ENCODE data around the gene IFRD1. TPM values are rescaled to one million over a fixed set of nuclear protein-coding genes. Genes with fewer than 3 reads are reported as not detected.

Gene IFRD1
- total RNA-seq (49.0 TPM), polyA plus RNA-seq (30.8 TPM)

DNA sequence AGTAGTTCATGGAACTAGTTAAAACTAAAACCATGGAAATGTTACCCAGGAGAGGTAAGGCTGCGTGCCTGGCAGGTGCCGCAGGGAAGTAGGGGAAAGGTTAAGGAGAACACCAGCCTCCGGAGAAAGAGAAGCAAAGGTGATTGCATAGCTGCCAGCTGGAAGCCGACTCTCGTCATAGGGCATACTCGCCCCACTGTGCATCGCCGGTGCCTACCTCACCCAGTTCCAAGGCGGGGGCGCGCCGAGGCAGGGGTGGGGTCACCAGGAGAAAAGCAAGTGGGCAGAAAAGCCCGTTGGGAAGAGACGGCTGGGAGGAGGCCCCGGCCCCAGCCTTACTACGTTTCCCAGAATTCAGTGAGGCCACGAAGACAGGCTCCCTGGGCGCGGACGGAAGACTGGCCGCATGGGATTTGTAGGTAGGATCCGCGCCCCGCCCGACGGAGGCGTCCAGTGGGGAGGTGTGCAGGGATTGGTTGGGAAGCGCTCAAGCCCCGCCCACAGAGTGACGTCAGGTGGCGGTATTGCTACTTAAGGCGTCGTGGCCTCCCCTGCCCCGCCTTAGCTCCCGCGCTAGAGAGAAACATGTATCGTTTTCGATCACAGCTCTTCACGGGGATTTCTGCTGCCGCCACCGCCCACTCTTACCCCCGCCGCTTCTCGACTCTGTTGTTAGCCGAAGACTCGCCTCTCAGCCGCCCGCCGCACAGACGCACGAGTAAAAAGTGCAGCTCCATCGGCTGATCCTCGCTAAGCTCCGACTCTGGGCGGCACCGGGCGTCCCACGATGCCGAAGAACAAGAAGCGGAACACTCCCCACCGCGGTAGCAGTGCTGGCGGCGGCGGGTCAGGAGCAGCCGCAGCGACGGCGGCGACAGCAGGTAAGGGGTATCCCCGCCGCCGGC lies at the start of gene IFRD1:
IFRD1 (plus strand) TSS at position 559 of the 905 bp plus-strand sequence; CDS start at position 788, 229 bp downstream.
- H3K36me3 ChIP-seq (ENCODE audit: insufficient read depth): no peaks in the 10 kb centered on the region
- under 1% methylated on average over 73 of the region's 73 CpGs for WGBS
- peak within 1 kb of the TSS; percentile 79 for H3K4me3 ChIP-seq (ENCODE audit: low read depth, low read length)
- H3K27ac ChIP-seq (ENCODE audit: low read depth): peak within 1 kb of the TSS; percentile 96
- peak; percentile 97 for DNase-seq (ENCODE audit: extremely low spot score)
- H3K4me1 ChIP-seq (ENCODE audit: insufficient read depth): no peaks in the 10 kb centered on the region

- H3K4me3 ChIP-seq (ENCODE audit: low read depth, low read length): no peak overlapping the region
- no peak for DNase-seq (ENCODE audit: extremely low spot score)
- no peak overlapping the region for H3K27ac ChIP-seq (ENCODE audit: low read depth)
- no peaks in the 10 kb centered on the region for H3K4me1 ChIP-seq (ENCODE audit: insufficient read depth)
- no peaks in the 10 kb centered on the region for H3K36me3 ChIP-seq (ENCODE audit: insufficient read depth)
Measured at GRCh38 chr7:112404321-112404720, 45.9 kb upstream of the IFRD1 start.

- DNase-seq (ENCODE audit: extremely low spot score): no peak
- no peak overlapping the region for H3K27ac ChIP-seq (ENCODE audit: low read depth)
- H3K4me3 ChIP-seq (ENCODE audit: low read depth, low read length): no peak overlapping the region
- H3K4me1 ChIP-seq (ENCODE audit: insufficient read depth): no peaks in the 10 kb centered on the region
- no peaks in the 10 kb centered on the region for H3K36me3 ChIP-seq (ENCODE audit: insufficient read depth)
- 93% methylated on average over 1 of the region's 1 CpG for WGBS
Measured at GRCh38 chr7:112405286-112405685, 45.0 kb upstream of the IFRD1 start.

DNA sequence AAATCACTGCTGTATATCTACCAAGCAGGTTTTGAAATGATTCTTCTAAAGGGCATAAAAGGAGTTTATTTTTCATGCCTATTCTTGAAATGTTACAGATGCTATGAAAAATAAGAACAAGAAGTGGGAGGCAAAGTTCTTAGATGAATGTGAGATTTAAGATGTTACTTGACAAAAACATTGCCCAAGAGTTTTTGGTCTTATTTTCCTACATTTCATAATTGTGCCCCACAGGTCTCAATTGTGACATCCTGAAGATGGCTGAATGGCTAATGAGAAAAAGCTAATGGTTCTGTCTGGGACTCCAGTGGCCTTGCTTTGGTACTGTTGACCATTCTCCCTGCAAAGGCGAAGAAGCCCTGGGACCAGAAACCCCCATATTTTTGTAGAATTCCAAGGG lies 43.0 kb upstream of the IFRD1 start:
- WGBS: 98% methylated on average over 1 of the region's 1 CpG
- no peak for DNase-seq (ENCODE audit: extremely low spot score)
- Histone ChIP-seq H3K27ac (ENCODE audit: low read depth) (no peak overlapping the region), H3K36me3 (ENCODE audit: insufficient read depth) (no peaks in the 10 kb centered on the region), H3K4me3 (ENCODE audit: low read depth, low read length) (no peak overlapping the region), H3K4me1 (ENCODE audit: insufficient read depth) (no peaks in the 10 kb centered on the region)

DNA sequence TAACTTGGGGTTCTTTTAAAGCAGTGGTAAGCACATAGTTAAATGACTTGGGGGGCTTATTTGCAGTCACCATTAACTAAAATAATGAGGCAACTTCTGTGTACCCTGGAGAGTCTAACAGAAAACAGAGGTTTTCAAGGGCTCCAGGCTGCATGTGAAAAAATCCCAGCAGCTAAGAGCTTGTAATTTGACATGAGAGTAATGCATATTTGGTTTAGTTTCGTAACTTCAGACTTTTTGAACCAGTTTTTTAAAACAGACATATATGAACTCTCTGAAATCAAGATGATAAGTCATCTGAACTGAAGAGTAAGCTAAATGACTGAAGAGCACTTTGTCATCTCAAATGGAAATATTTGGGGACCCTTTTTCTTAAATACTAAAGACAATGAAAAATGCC lies 40.2 kb upstream of the IFRD1 start:
- Histone ChIP-seq H3K4me1 (ENCODE audit: insufficient read depth) (no peaks in the 10 kb centered on the region), H3K27ac (ENCODE audit: low read depth) (no peak overlapping the region), H3K4me3 (ENCODE audit: low read depth, low read length) (no peak overlapping the region), H3K36me3 (ENCODE audit: insufficient read depth) (no peaks in the 10 kb centered on the region)
- no peak for DNase-seq (ENCODE audit: extremely low spot score)
- 86% methylated on average over 1 of the region's 1 CpG for WGBS

GRCh38 chr7:112411186-112411795 lies 39.0 kb upstream of the IFRD1 start:
- DNase-seq (ENCODE audit: extremely low spot score): peak; percentile 32
- Histone ChIP-seq H3K4me3 (ENCODE audit: low read depth, low read length) (no peak overlapping the region), H3K27ac (ENCODE audit: low read depth) (no peak overlapping the region), H3K36me3 (ENCODE audit: insufficient read depth) (no peaks in the 10 kb centered on the region), H3K4me1 (ENCODE audit: insufficient read depth) (no peaks in the 10 kb centered on the region)
- 43% methylated on average over 7 of the region's 7 CpGs for WGBS

- Histone ChIP-seq H3K27ac (ENCODE audit: low read depth) (no peak overlapping the region), H3K36me3 (ENCODE audit: insufficient read depth) (no peaks in the 10 kb centered on the region), H3K4me3 (ENCODE audit: low read depth, low read length) (no peak overlapping the region), H3K4me1 (ENCODE audit: insufficient read depth) (no peaks in the 10 kb centered on the region)
- DNase-seq (ENCODE audit: extremely low spot score): no peak
- 6% methylated on average over 3 of the region's 3 CpGs for WGBS
Measured at GRCh38 chr7:112414855-112415490, 35.3 kb upstream of the IFRD1 start.

- Histone ChIP-seq H3K36me3 (ENCODE audit: insufficient read depth) (no peaks in the 10 kb centered on the region), H3K27ac (ENCODE audit: low read depth) (no peak overlapping the region), H3K4me3 (ENCODE audit: low read depth, low read length) (no peak overlapping the region), H3K4me1 (ENCODE audit: insufficient read depth) (no peaks in the 10 kb centered on the region)
- DNase-seq (ENCODE audit: extremely low spot score): no peak
- 61% methylated on average over 4 of the region's 4 CpGs for WGBS
Measured at GRCh38 chr7:112416127-112416526, 34.1 kb upstream of the IFRD1 start.

- Histone ChIP-seq H3K27ac (ENCODE audit: low read depth) (no peak overlapping the region), H3K4me3 (ENCODE audit: low read depth, low read length) (no peak overlapping the region), H3K4me1 (ENCODE audit: insufficient read depth) (no peaks in the 10 kb centered on the region), H3K36me3 (ENCODE audit: insufficient read depth) (no peaks in the 10 kb centered on the region)
- no peak for DNase-seq (ENCODE audit: extremely low spot score)
- 95% methylated on average over 4 of the region's 4 CpGs for whole genome bisulfite sequencing
Measured at GRCh38 chr7:112419543-112420130, 30.6 kb upstream of the IFRD1 start.

- DNase-seq (ENCODE audit: extremely low spot score): no peak
- H3K27ac ChIP-seq (ENCODE audit: low read depth): no peak overlapping the region
Measured at GRCh38 chr7:112420236-112420861, 29.9 kb upstream of the IFRD1 start.

DNA sequence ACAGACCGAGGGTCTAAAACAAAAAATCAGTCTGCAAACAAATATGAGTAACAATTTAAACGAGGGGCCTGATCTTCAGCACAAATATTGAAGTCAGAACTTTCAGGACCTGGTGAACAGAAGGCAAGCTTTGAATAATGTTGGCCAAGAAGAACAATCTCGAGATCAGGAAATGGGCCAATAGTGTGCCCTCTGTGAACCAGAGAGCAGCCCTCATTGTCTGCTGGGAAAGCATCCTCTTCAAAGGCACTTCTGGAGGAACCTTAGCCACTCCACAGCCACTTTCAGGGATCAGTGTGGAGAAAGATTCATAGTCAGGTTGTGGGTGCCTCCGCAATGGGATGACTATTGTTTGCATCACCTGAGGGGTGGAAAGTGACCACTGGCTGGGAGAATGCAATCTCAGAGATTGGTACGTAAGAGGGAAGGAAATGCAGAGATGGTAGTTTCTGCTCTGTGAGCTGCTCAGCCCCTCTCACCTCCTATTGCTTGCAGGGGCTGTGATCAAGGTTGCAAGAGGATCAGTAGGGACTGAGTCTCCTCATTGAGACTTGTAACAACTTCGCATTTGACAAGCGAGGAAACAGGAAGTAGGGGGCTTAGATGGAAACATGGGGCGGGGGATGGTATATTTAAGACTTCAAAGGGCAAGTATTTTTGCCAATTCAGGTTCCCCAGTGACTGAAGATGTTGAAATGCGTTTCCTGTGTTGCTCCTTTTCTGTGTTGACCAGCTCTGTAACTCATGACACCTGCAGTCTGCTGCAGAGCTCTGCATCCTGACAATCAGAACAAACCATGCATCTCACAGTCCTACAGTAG lies 28.4 kb upstream of the IFRD1 start:
- WGBS: 80% methylated on average over 9 of the region's 9 CpGs
- no peak overlapping the region for H3K27ac ChIP-seq (ENCODE audit: low read depth)
- no peaks in the 10 kb centered on the region for H3K36me3 ChIP-seq (ENCODE audit: insufficient read depth)
- DNase-seq (ENCODE audit: extremely low spot score): no peak
- no peak overlapping the region for H3K4me3 ChIP-seq (ENCODE audit: low read depth, low read length)
- no peaks in the 10 kb centered on the region for H3K4me1 ChIP-seq (ENCODE audit: insufficient read depth)

More at GRCh38 chr7:112420236-112420861, 29.9 kb upstream of the IFRD1 start:
- H3K36me3 ChIP-seq (ENCODE audit: insufficient read depth): no peaks in the 10 kb centered on the region
- H3K4me1 ChIP-seq (ENCODE audit: insufficient read depth): no peaks in the 10 kb centered on the region
- H3K4me3 ChIP-seq (ENCODE audit: low read depth, low read length): no peak overlapping the region
- WGBS: 42% methylated on average over 9 of the region's 9 CpGs

DNA sequence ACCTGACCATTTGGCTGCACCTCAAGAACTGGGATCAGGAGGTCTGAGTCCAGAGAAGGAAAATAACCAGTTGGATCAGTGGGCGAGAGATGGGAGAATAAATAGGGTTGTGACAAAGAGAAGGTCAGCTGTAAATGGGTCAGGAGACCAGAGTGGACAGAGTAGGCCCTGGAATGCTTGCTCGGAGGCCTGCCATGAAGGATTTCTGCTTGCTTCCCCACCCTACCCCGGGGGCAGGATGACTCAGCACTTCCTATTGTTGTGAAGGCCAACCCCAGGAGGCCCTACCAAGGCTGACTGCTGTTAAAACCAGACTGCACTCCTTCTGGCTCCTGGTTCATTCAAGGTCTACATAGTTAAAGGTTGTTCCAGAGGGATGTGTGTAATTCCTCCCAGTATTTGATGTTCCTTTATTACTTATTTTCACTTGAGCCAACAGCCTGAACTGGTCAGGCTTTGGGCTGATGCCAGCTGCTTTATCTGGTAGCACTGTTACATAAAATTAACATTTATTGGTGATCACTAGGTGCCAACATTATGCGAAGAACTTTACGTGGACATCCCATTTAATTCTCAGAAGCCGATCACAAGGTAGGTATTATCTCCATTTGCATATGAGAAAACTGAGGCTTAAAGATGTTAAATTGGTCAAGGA lies 27.3 kb upstream of the IFRD1 start:
- no peak overlapping the region for H3K4me3 ChIP-seq (ENCODE audit: low read depth, low read length)
- 55% methylated on average over 6 of the region's 6 CpGs for WGBS
- H3K27ac ChIP-seq (ENCODE audit: low read depth): no peak overlapping the region

More for the DNA sequence above, 27.3 kb upstream of the IFRD1 start:
- DNase-seq (ENCODE audit: extremely low spot score): no peak
- H3K4me1 ChIP-seq (ENCODE audit: insufficient read depth): no peaks in the 10 kb centered on the region
- H3K36me3 ChIP-seq (ENCODE audit: insufficient read depth): no peaks in the 10 kb centered on the region
